Right renal pelvis (tissue), 4 donors: ENCODE results near the gene TRABD2B. TPM values are rescaled to one million over a fixed set of nuclear protein-coding genes. Genes with fewer than 3 reads are reported as not detected.

ENCODE experiments used
- DNase-seq, 4 donors: peaks; one replicate each; pipeline ENCODE4 v3.0.0-alpha.2; 2013; ENCODE audit warnings: low read depth in 4 of 4, low spot score in 3 of 4, missing footprints in 1 of 4
- polyA plus RNA-seq, 4 donors: library from polyadenylated mRNA; unstranded; fragments of 120-200 nt; gene quantifications; one replicate each; pipeline ENCODE4 v1.2.1, GENCODE V29; 2013; ENCODE audit not compliant: insufficient read length in 4 of 4

The TRABD2B gene
- polyA plus RNA-seq, 4 donors, result 15.3 to 25.8 (median 22.0) TPM

DNA sequence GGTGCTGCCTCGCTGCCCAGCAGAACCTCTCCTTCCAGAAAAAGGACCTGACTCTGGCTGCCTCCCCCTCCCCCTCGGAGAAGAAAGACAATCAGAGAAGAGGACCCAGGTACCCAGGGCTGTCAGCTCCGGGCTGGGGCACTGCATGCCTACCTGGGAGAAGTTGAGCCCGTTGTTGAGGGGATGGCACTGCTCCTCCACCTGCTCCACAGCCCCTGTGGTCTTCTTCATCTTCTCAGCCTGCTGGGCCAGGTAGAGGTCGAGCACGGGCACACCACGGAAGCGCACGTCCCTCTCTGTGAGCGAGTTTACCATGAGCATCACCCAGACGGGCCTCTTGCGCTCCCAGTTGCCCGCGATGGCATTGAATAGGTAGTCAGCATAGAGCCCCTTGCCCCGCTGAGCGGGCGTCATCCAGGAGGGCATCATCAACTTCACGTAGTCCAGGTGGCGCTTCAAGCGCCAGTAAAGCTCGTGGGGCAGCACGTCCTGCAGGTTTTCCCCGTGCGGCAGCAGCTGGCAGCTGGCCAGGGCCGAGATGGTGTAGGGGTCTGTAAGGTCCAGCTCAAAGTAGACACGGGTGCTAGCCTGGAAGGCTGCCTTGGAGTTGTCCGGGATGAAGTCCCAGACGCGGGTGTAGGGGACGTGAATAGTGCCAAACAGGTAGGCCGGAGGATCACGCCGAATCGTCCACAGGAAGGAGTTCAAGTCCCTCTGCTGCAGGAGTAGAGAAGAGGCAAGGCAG, 3.1 kb downstream of the TRABD2B start:
- DNase-seq, result no peak

DNA sequence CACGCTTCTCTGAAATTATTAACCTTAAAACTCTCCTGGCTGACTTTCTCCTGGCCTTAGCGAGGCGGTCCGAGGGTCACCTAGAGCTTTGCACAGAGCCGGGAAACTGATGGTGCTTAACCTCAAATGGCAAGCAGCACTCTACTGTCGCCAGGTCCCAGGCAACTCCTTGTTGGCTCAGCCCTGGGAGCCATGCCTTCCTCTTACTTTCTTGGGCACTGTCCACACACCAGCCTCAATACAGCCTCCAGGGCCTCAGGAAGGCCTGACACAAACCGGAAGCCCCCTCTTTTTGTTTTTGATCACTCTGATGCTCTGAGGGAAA, 3.8 kb downstream of the TRABD2B start:
- no peak for DNase-seq

DNA sequence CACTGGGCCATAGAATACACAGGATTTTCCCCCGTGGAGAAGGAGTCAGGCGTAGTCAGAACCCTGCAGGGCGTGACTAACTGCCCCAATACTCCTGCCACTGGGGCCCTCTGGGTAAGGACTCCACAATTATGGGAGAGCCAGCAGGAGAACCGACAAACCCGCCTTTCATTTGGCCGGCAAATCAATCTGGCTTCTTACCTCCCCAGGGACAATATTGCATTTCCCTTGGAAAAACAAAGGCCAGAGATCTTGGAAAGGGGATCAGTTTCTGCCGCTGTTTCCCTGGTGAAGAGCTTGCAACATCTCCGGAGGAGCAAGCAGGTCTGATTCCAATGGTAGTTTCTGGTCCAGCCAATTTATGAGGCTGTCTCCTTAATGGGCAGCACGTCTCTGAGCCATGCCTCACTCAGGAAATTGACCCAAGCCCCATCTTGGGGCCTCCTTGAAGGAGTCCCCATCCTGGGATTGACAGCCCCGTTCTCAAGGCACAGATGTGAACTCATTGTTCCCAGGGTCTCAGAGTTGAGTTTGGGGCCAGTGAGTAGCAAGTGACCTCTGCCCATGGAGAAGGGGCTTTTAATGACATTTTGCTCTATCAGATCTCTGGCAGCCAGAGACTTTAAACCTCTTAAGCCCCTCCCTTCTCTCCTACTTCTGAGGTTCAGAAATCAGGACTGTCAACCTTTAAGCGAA, 4.3 kb downstream of the TRABD2B start:
- no peak for DNase-seq

DNA sequence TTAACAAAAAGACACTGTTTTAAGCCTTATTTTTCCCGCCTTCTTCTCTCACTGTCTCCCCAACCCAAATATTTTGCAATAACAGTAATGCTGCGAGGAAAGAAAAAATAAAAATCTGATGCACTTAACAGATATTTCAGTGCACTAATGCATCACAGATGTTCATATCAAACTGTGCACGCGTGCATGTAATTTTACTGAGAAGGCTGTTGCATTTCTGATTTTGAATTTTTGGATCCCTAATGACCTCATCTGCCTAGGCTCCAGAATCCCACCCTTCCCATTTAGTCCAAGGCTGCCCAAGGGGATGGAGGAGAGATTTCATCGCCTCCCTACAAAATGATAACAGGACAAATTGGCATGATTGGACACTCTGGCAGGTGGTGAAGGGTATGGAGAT, 5.5 kb downstream of the TRABD2B start:
- DNase-seq, result no peak

DNA sequence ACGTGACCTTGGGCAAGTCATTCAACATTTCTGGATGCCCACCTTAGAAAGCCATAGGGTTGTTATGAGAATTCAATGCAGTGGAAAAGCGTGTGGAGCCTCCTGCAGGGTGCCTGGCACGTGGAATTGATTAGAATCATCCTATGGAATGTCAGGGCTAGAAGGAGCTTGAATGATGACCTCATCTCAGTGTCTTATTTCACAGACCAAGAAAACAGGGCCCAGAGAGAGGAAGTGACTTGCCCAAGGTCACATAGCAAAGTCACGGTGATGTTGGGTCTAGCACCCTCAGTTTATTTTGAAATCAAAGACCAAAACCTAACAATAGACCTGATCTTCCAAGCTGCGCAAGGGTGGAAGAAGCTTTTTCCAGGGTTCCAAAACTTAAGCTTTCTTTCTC, 6.0 kb downstream of the TRABD2B start:
- DNase-seq, result no peak

DNA sequence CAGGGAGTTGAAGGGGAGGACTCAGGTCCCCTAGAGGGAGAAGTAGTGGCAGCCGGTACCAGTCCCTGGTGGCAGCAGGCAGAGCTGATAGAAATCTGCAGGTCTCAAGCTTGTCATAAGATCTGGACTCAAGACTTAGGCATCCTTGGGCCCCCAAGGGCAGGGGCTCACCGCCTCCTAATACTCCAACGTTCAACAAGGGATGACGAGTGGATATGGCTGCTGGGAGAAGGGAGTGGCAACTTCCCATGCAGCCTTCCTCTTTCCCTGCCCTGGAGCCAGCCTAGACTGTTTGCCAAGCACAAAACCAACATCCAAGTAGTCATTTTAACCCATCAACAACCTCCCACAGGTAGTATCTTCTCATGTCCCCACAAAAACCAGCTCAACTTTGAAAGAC, 6.9 kb downstream of the TRABD2B start:
- no peak for DNase-seq

DNA sequence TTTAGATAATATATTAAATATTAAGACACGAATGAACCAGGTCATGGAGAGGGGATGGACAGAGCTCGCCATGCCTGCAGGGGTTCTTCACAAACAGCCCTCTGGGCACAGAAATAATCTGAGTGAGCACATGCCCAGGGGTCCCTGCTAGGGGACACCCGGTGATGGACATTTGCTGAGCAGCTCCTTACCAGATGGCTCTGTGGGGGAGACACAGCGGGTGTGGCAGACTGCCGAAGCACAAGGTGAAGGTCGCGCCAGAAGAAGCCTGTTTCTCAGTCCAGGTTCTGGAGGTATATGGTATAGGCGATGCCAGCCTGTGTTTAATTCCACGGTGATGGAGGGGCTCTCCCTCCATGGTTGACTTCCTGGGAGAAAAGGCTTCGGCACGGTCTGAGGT, 9.6 kb downstream of the TRABD2B start:
- no peak for DNase-seq

DNA sequence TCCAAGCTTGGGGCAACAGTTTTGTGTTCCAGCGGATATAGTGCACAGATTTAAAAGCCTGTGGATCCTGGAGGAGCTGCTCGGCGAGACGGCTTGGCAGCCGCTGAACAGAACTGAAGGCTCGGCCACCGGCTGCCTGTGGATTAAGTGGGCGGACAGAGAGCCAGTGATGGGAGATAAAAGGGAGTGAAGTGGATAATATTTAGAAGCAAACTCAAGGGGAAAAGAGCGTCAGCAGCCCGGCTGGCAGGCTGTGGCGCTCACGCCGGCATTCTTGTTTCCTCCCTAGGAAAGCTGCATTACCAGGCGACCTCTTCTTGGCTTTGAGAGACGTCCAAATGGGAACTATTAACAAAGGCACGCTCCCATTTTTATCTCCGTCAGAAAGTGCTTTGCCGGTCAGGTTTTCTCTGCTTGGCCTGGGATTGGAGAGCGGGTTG, 10.4 kb downstream of the TRABD2B start:
- no peak for DNase-seq

DNA sequence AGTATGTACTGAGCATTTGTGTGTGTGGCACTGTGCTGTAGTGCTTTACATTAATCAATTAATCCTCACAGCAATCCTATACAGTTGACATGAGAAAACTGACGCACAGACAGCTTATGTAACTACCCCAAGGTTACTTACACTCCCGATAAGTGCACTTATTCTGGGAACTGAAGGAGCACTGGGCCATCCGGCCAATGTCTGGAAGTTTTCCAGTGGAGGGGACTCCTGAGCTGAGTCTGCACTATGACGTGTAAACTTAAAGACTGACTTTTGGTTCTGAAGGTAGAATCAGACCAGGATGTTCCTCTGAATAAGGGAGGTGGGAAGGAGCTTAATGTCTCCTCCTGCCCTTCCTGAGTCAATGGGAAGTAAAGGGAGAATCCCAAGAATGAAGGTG, 12.2 kb downstream of the TRABD2B start:
- DNase-seq, result no peak

DNA sequence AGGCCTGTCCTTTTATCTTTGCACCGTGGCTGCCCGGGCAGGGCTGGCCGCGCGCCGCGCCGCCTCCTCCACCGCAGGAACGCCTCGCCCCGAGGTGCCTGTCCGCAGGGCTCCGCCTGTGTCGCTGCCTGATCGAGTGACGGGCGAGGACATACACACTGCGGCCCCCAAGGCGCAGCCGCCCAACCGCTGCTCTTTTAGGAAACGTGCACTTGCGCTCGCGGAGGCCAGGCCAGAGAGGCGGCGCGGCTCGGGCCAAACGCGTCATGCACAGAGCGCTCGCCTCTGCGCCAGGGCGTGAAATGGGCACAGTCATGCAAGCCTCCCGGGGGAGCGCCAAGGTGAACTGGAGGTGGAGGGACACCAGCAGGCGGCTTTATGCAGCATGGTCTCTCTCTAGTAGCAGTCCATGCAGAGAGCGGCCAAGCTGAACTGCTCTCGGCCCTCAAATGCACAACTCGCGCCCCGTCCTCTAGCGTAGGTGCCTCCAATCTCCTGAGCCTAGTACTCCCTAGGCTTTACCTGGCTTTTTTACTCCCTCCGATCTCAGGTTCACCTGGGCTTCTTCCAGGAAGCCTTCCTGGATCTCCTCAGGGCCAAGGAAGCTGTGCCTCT, 12.9 kb downstream of the TRABD2B start:
- no peak for DNase-seq

DNA sequence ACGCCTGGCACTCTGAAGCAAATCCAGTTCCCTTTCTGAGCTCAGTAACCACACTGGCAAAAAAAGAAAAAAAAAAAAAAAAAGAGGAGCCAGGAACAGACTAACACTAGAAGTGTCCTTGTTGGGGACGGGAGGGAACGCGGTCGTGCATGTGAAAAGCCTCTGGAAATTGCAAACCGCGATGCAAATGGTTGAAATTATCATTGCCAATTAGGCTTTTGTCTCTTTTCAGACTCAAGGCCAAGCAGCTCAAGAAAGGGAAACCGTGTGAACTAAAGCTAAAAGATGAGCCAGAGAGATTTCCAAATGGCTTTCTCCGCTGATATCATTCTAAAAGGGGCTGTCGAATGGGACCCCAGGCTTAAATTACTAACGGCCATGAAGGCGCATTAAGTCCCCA, 13.5 kb downstream of the TRABD2B start:
- DNase-seq, result no peak

DNA sequence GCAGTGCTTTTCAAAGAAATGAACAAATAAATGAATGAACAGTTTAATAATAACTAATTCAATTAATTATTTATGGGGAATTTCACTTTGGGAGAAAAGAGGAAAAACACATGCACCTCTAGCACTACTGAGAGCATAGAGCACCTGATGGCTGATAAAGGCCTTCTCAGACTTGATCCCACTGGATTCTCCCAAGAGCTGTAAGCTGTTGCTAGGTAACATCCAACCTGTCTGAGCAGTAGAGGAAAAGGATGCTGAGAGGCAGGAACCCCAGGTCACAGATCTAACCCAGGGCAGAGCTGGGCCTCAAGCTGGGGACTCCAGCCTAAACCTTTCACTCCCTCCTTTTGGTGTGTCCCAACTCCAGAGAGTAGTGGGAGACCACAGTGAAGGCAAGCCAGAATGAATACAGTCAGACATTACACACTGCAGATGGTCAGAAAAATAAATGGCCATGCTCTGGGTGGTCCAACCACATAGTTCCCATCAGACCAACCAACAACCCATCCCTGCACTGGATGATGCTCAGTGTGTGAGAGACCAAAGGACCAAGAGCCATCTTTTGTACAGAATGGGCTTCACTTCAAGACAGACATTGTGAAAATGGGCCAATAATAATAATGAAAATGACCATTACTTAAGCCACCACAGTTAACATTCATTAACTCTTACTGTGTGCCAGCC, 15.4 kb downstream of the TRABD2B start:
- no peak for DNase-seq

DNA sequence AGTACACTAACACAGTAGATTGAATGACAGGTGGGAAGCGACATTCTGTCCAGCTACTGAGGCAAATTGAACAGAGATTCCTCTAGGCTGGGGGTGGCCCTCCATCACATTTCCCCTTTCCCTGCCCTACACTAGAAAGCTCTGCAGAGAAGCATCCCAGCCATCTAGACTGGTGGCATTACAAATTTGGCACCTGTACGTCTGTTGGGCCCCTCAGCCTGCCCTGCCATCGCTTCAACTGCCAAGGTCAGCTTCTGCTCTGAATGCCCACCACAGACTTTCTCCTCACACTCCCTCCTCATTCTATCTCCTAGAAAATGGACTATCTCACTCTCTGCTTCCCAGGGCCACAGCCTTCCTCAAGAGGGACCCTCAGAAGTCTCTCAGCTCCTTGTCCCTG, 16.7 kb downstream of the TRABD2B start:
- DNase-seq, result no peak

DNA sequence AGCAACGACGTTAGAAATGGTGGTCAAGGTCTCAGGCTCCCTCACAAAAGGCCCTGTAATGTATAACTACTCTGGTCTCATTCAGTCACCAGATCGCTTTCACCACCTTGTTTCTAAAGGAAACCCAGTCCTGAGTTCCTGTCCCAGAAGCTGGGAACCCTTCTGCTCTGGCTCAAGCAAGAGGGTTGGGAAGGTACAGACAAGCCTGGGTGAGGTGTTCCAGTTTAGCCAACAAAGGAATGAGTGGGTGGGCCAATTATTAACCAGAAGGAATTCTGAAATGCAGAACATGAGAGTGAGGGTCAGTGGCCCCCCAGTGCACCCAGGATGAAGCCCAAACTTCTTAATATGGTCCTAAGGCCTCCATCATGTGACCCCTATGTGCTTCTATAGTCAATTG, 17.5 kb downstream of the TRABD2B start:
- no peak for DNase-seq

DNA sequence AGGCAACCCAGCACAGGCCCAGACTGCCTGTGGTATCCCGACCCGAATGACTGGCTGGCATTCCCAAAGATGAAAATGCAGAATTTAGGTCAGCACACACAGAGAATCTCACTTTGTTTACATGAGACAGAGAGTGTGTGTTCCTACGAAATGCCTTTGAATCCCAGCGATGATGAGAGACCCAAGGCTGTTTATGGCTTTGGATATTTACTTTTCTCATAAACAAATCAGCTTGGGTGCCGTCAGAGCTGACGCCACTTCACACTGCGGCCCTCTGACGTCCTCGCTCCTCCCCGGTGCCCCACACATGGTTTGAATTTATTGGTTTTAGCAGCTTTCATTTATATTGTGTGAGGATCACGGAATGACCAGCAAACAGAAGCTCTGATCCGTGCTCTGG, 18.7 kb downstream of the TRABD2B start:
- DNase-seq, result no peak

DNA sequence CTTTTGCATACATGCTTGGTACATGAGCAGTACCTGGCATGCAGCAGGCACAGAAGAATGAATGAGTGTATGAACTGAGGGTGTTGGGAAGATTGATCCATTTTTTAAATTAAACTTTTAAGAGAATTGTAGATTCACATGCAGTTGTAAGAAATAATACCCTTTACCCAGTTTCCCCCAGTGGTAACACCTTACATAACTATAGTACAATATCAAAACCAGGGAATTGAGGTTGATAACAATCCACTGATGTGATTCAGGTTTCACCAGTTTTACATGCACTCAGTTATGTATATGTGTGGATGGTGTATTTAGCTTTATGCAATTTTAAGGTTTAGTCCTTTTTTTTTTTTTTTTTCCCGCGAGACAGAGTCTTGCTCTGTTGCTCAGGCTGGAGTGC, 20.5 kb downstream of the TRABD2B start:
- DNase-seq, result no peak

DNA sequence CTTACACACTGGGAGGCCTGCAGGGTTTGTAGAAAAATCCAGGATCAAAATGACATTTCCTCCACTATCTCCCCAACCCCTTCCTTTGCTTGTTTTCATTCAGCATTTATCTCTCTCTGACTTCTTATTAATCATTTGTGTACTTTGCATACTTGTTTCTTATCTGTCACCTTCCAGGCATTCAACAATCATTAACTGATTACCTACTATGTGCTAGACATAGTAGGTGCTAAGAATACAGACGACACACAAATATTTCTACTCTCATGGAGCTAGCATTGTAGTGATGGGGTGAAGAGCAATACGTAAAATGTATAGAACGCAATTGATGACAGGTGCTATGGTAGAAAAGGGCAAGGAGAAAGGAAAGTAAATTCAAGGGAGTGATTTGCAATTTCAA, 20.9 kb downstream of the TRABD2B start:
- DNase-seq, result no peak

DNA sequence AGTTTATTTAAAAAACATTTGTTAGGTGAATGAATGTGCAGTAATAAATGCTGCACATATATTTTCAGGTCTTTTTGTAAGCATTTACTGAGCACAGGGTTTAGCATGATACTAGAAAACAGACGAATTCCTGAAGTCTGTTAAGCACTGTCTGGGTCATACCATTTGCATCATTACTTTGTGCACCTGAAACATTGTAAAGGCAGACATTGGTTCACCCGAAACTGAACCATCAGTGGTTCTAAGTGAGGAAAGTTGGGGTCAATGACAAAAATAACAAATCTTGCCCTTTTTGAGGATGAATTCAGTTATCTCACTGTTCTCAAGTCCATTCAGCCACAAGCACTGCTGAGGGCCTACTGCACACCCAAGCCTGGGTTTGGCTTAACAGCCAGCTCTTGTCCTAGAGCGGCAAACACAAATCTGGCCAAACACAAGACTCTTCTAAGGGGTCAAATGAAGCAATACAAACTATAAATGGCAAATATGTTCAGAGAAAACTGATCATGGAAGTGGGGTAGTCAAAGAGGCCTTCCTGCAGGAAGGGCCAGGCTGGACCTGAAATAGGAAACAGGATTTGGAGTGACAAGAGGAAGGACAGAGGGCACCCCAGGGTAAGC, 21.8 kb downstream of the TRABD2B start:
- DNase-seq, result no peak

DNA sequence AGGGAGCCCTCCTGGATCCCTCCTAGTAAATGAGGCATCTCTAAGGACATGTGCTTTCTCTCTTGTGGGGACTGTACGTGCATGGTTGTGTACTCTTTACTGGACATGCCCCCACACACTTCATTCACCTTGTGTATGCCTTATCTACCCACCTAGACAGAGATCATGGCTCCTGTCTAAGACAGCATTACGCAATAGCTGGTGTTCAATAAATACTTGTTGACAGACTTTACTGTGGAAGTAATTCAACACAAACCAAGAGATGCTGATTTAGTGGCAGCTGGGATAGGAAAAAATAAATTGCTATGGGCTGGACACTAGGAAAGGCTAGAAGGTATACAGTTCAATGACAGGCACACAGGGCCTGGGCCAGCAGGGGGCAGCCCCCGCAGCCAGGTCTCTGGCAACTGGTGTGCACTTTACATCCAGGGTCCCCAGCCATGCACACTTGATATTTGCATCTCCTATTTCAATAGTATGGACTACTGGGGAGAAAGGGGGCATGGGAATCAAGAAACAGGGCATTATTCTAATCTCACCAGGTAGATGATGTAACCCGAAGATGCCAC, 24.2 kb downstream of the TRABD2B start:
- DNase-seq, result no peak

DNA sequence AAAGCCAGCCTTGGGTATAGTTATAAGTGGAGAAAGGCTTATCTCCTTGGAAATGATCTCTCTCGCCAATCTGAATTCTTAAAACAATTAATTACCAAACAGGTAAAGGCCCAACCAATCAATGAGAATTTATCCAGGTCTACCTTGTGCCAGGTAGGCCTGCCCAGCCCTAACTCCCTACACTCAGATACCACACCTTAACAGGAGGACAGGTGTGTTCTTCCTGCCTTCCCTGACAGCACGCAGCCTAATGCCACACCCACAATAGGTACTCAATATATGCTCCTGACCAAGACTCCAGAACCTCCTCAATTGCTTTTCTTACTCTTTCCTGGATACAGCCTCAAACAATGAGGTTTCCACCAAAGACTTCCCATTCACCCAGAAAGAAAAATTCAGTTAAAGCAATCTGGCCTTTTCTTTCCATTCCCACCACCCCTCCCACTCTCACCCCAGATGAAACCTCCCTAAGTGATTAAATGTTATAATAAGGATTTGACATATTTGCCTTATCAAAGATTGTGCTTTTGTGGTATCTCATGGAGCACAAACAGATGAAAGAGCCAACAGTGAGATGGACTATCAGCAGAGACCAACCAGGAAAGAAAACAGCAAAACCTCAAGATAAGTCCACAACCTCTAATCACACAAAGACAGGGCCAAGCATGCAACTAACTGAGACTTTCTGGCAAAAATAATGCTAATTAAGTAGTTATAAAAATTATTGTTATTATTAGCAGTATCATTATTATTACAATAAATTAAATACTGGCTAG, 25.6 kb downstream of the TRABD2B start:
- DNase-seq, result no peak
